GM10266 (cell line): ENCODE results near the gene TEX264.

Experiments
- DNase-seq: peaks from one replicate; pipeline ENCODE4 v3.0.0; 2012; ENCODE audit errors: extremely low spot score
- TF ChIP-seq, protein P1 (sequence below): IDR thresholded peaks from 2 replicates; pipeline ENCODE4 v1.5.1; 2012; ENCODE audit warnings: mild to moderate bottlenecking, low read depth; ENCODE audit not compliant: control insufficient read depth, insufficient read depth; ENCODE audit errors: missing control alignments

TEX264 gene

DNA sequence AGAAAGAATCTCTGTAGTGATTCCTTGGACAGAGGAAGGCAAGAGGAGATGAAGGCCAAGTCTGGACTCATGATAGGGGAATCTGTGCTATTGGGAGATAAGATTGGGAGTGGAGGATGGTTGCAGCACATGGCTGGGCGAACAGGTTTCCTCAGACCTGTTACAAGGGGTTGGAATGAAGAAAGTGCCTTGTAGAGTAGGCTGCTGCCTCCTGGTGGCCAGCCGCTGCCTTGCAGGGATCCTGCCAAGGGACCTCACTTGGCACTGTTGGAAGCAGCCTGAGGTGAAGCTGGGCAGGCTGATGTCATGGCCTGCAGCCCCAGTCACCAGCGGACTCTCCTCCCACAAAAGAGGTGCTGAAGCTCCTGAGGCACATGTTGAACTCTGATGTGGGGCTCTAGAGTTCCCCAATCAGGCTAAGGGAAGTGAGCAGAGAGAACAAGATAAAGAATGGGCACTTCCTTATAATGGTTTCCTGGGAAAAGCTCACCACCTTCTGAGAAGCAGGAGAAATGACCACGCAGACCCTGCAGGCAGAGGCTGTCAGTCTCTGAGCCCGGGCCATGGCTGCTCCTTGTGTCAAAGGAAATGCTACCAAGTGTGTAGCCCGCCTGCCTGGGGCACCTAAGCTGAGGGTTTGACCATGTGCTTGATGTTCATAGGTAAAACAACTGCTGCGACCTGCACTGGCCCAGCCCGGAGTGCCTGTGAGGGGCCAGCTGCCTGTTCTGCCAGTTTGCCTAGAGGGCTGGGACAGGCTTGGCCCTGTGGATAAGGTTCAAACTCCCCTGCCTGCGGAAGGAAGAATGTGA is 1.6 kb upstream of the TEX264 start:
- TF ChIP-seq, protein P1, sequence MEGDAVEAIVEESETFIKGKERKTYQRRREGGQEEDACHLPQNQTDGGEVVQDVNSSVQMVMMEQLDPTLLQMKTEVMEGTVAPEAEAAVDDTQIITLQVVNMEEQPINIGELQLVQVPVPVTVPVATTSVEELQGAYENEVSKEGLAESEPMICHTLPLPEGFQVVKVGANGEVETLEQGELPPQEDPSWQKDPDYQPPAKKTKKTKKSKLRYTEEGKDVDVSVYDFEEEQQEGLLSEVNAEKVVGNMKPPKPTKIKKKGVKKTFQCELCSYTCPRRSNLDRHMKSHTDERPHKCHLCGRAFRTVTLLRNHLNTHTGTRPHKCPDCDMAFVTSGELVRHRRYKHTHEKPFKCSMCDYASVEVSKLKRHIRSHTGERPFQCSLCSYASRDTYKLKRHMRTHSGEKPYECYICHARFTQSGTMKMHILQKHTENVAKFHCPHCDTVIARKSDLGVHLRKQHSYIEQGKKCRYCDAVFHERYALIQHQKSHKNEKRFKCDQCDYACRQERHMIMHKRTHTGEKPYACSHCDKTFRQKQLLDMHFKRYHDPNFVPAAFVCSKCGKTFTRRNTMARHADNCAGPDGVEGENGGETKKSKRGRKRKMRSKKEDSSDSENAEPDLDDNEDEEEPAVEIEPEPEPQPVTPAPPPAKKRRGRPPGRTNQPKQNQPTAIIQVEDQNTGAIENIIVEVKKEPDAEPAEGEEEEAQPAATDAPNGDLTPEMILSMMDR, result peak; percentile 98
- DNase-seq, result peak; percentile 74

DNA sequence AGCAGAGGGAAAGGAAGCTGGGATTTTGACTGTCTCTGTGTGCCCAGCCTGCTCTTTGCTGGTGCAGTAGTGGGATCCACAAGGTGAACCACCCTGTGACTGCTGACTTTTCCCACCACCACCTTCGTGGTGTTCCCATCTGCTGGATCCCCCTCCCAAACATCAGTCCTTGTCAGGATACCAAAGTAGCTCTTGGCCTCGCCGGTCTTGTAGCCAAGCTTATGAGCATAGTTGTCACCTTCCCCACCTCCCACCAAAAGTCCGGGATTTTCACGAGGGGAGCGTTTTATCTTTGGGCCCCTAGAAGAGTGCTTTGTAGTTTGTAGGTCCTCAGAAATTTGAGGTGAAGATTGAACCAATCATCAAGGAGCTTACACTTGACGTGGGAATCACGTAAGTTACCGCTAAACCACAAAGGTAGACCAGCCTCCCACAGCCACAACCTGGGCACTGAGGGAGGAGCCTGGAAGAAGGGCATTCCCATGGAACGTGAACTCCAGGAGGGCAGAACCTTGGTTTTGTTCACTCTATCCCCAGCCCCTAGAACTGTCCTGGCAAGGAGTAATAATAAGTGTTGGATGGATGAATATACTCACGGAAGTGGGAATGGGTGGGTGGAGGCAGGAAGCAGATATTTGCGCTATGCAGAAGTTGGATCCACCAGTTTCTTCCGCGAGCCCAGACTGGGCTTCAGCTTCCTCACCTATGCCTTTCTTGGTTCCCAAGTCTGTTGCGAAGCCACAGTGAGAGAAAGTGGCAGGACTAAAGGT is 814 bp upstream of the TEX264 start:
- DNase-seq, result no peak

GRCh38 chr3:51671734-51672475 is 853 bp downstream of the TEX264 start:
- peak; percentile 79 for DNase-seq
- TF ChIP-seq, protein P1, result no peak

More for the DNA sequence above, 814 bp upstream of the TEX264 start:
- TF ChIP-seq, protein P1, result no peak

GRCh38 chr3:51673181-51673801 is 2.2 kb downstream of the TEX264 start:
- DNase-seq, result no peak
- TF ChIP-seq, protein P1, result no peak

GRCh38 chr3:51673802-51674654 is 3.0 kb downstream of the TEX264 start:
- TF ChIP-seq, protein P1, result no peak
- no peak for DNase-seq

DNA sequence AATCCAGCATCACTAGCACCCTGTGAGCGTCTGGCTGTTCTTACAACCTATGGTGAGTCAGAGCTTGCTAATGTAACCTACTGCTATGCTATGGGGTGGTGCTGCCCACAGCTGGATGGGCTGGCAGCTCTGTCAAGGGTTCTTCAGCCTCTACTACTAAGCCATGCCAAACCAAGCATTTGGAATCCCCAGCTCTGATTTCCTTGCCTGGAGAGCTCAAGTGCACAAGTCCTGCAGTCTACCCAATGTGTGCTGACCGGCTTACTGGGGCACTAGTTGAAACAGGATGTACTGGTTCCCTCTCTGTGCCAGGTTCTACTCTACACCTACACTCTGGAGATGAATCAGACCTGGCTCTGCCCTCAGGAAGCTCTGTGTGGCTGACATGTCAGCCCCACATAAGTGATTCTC is 4.2 kb downstream of the TEX264 start:
- TF ChIP-seq, protein P1, result no peak
- DNase-seq, result no peak
